Measurements from ENCODE around the gene RXRB.

Gene RXRB

DNA sequence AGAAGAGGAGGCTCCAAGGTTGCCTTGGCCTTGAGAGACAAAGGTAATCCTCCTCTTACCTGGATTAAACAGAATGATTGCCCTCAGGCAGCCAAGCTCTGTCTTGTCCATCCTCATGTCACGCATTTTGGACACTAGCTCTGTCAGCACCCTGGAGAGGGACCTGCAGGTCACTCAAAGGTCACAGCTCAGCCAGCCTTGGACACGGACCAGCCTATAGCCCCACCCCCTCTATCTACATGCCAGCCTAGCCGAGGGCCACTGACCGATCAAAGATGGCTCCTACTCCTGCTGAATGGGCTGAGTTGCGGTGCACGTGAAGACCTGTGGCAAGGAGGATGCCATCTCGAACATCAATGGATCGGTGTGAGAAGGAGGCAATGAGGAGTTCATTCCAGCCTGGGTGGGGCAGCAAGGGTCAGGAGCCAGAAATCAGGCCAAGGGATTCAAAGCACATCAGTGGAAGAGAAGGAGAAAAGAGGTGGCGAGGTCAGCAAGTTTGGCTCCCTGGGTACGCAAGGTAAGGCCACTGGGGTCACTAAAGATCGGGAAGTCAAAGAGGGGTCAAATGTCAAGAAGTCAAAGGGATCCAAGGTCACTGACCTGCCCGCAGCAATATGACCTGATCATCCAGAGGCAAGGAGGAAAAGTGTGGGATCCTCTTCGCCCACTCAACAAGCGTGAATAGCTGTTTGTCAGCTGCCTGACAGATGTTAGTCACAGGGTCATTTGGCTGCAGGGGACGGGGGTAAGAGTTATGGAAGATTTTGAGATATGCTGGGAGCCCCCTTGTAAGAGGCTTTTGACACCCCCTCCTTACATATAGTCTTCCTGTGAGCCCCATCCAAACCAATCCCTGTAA is 4.9 kb downstream of the RXRB start:
- no peak for DNase-seq

GRCh38 chr6:33194431-33194979 is 6.0 kb downstream of the RXRB start:
- no peak for DNase-seq

- DNase-seq, result no peak
Observed at GRCh38 chr6:33193619-33194018, 6.8 kb downstream of the RXRB start.

DNA sequence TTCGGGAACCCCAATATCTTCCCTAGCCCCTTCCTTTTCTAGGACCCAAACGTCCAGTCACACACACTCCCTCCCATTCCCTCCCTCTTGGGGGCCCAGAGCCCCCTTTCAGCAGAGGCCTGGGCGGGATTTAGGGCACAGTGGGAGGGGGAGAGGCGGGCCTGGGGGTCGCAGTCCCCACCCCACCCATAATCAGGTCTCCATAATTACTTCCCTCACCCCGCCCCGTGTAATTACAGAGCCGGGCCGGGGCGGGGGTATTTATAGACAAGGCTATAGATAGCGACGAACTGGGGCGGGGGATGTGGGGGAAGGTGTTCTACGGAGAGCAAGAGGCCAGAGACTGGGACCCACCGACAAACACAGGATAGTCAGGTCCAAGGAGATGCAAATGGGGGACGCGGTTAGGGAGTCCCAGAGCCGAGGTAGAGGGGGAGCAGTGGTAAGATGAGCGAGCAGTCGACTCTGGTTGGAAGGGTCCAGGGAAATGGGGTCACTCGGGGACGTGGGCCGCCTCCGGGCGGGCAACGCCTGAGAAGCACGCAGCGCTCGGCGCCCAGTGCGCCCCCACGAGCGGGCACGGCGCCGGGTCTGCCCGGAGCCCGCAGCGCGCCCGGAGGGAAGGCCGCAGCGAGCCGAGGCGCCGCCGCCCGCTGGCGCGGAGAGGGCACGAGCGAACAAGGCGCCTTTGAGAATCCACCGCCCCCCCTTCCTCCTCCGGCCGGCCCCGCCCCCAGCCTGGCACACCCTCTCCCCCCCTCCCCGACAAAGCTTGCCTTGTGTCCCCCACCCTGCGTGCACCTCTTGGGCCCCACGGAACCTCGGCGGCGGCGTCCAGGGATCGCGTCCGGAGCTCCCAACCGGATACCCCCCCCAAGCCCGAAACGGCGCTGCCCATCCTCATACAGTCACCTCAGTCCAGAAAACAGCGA is 7.5 kb downstream of the RXRB start:
- peak; percentile 25 for DNase-seq

GRCh38 chr6:33192105-33192646 is 8.3 kb downstream of the RXRB start, which contains the start of gene COL11A2:
Gene COL11A2 (minus strand): TSS chr6:33192467. CDS start chr6:33192240, 227 bp downstream.
- peak; percentile 39 for DNase-seq

GRCh38 chr6:33191383-33192104 is 8.9 kb downstream of the RXRB start:
- DNase-seq, result no peak

DNA sequence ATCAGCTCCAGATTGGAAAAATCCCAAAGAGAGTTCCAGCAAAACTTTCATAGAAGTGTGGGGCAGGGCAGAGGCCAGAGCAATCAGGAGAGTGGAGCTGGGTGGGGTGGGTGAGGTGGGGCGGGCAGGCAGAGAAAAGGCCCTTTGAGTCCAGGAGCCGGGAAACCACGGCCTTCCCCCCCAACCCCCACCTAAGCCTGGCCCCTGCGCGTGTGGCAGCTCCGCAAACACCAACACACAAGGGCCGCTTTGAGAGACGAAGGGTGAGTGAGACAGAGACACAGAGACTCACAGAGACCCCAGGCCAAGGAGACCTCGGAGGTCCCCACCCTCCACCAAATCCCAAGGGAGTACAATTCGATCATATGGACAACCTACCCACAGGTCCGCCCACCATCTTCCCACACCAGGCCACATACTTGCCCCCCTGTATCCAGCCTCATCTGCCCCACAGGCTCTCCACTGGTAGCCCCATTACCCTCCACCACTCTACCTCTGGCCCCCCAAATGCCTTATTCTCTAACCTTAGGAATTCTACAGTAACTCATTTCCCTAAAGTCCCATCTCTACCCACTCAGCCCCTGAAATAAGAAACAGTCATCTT is 9.9 kb downstream of the RXRB start:
- DNase-seq, result no peak

DNA sequence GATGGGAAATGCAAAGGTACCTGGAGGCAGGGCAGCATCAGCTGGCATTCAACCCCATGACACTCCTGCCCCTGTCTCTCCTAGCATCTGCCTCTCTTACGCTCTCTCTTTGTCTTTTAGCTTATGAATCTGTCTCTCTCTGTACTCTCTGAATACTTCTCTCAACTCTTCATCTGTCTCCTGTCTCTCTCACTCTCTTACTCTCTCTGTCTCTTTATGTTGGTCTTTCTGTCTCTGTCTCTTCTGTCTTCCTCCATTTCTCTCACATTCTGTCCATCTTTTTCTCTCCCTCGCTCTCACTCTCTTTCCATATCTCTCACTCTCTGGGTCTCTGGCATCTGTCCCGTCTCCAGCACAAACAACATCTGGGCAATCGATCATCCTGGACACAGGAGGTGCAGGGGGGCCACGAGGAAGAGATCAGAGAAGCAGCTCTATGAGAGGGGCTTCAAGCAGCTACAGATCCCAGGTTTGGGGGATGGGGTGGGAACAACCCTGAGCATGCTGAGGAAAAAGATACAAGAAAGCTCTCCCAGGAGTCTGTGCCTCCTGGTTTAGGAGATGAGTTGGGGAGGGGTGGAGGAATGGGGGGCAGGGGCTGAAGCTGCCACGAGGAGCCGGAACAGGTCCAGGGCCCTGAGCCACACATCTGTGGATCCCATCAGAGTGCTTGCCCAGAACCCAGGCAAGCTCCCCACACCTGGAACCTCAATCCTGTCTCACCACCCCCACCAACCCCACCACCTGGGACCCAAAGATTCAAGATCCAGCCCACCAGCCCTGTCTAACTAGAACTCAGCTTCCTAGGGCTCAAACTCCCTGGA is 10.6 kb downstream of the RXRB start:
- no peak for DNase-seq

DNA sequence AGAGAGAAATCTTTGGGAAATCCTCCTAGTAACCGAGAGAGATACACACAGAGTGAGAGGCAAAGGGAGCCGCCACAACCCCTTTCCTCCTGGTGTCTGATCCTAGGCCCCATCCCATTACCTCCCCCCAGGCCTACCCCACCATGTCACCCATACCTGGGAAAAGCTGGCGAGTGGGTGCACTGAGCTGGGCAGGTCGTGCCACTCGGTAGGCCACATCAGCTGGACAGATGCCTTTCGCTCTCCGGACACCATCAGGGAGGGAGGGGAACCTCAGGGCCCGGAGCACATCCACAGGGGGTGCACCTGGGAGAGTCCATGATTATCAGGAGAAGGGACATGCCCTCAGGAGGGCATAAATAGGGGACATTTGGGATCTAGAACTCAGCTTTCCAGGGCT is 11.3 kb downstream of the RXRB start:
- no peak for DNase-seq

DNA sequence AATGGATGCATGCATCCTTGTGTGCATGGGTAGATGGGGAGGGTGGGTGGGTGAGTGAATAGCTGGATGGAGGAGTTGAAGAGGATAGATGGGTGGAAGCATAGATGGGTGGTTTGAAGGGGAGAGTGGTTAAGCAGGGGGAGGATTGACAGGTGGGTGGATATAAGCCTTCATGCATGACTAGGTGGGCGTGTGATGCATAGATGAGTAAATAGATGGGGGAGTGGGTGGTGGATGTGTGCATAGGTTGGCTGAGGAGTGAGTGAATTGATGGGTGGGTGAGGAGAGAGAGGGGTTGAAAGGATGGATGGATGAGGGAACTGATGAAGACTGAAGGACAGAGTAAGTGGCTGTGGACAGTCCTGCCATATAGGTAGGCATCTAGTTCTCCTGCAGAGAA is 12.7 kb downstream of the RXRB start:
- DNase-seq, result no peak

- DNase-seq, result no peak
Observed at GRCh38 chr6:33185654-33186187, 14.7 kb downstream of the RXRB start.

- no peak for DNase-seq
Observed at GRCh38 chr6:33185190-33185589, 15.3 kb downstream of the RXRB start.

DNA sequence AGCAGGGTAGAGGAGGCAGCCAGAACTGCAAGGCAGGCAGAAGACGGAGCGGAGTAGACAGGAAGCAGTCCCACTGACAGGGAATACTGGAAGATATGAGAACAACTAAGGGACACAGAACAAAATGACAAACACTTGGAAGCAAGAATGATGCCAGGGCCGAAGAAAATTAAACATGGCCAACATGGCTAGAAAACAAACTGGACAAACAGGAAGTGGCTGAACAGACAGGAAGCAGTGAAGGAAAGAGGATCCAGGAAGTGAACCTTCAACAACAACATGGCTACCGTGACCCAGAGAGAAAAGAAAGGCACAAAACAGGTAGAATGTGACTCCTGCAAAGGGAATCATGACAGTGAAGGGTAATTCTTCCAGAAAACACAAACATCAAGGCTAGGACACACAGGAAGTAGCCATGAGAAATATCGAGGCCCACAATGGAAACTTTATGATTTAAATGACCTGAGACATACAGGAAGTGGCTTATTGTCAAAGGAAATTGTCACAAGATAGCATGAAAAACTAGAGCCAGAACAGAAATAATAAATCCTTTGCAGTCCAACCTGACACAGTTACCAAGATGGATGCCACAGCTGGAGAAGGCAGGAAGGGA is 17.3 kb downstream of the RXRB start:
- peak; percentile 26 for DNase-seq

DNA sequence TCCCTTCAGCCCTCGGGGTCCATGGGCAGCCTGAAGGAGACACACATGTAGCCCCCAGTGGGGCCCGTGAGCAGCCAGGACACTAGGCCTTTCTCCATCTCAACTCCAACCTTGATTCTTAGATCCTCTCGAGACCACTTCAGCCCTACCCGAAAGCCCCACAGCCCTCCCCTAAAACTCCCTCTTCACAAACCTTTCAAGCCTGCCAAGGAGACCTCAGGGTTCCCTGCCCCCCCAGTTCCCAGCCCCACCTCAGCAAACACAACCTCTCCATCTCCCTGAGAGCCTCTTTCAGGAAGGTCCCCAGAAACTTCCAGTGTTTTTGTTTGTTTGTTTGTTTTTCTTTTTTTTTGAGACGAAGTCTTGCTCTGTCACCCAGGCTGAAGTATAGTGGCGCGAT is 19.3 kb downstream of the RXRB start:
- no peak for DNase-seq

DNA sequence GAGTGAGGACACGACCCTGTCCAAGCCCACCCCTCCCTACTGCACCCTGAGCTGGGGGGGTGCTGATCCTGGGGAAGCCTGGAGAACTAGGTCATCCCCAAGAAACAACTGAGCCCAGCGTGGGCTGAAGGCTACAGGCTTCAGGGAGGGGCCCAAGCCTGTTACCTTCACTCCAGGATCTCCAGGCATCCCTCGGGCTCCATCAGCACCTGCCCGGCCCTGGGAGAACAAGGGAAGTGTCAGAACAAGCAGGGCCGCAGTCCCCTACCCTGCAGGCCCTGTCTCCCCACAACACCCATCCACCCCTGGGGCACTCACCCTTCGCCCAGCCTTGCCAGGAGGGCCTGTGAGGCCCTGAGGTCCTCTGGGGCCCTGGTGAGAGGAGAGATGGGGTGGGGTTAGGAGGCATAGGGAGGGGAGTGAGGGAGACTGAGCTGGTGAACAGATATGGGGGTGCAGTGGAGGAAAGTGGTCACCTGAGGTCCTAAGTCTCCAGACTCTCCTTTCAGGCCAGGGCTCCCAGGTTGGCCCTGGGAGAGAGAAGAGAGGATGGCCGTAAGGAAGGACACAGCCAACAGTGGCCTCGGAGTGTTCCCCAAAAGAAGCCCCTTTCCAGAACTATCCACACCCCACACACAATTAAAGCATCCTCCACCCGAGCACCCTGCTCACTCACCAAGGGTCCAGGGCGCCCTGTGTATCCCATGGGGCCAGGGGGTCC is 21.6 kb downstream of the RXRB start:
- no peak for DNase-seq

DNA sequence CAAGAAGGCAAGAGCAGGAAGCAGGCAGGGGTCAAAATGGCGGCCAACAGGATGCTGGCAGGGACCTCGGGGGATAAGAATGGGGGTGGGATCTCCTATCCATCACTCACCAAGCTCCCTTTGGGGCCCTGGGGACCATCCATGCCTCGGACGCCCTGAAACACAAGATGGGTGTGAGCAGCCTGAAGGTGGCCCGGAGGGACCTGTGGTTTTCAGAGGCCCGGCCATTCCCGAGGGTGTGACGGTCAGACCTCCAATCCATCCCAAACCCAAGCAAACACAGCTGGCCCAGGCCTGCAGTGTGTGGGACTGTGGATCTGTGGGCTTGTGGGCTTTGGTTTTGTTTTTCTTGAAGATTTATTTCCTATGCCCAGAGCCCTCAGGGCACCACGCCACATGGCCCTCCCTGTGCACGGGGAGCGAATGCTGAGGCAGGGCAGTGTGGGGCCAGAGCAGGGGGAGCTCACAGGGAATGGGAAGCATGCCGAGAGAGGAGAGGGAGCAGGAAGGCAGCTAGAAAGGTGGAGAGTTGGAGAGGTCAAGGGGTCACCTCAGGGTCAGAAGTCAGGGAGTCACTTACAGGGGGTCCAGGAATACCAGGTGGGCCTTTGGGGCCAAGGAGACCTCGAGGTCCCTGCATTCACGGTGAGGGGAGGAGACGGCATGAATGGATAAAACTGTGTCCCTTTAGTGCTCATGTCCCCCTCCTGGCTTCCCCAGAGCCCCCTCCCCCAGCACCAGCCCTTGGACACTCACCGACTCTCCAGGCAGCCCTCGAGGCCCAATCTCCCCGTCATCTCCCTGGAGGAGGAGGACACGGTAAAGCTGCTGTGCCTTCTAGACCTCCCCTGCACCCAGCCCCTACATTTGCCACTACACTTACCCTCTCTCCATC is 22.7 kb downstream of the RXRB start:
- DNase-seq, result no peak

- DNase-seq, result no peak
Observed at GRCh38 chr6:33176906-33177305, 23.6 kb downstream of the RXRB start.

DNA sequence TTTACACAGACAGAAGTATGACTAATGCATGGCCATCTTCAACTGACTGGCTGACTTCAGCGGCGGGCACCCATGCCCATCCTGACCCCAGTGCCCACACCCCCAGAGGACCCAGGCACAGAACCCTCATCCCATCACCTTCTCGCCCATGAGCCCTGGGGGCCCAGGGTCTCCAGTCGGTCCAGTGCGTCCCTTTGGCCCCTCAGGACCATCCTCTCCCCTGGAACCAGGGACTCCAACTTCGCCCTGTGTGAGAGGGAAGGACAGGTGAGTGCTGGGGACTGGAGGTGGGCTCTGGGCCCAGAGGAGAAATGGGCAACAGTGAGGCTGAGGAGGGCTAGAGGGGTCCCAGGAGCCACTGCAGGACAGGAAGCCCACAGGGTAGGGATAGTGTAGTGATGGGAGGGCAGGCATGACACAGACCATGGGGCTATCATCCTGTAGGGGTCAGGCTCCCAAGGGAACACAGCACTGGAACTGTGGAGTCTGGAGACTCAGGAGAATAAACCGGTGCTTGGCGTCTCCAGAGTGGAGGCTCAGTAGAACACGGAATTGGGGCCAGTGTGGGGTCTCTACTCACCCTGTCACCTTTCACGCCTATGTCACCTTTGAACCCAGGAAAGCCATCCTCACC is 24.9 kb downstream of the RXRB start:
- DNase-seq, result no peak

Data from CD4-positive, alpha-beta T cell treated with Interleukin-21 for 1 hour (primary cell).